Activated T-cell treated with anti-CD3 and anti-CD28 coated beads, Interleukin-2, amount 50 U/mL, for 72 hours (primary cell): ENCODE data around the gene ATAD5. TPM values are rescaled to one million over a fixed set of nuclear protein-coding genes. Genes with fewer than 3 reads are reported as not detected.

Experiments used
- total RNA-seq, 2 donors: library from RNA; stranded (reverse); gene quantifications; one replicate each; pipeline ENCODE4 v1.2.3, GENCODE V29; 2022

The ATAD5 gene
- total RNA-seq, 2 donors from 2014 or later, result 34.4 to 35.7 TPM

Other genes with a start within 250 kb of the ATAD5 start
- gene CRLF3, start 7.3 kb upstream of the ATAD5 start, total RNA-seq, result 10 to 100 TPM; 51.7 to 60.7 TPM
- gene TEFM, start 74.3 kb downstream of the ATAD5 start, total RNA-seq, result 10 to 100 TPM in 1 of 2 donors, 1 to 10 TPM in 1; 9.0 to 10.4 TPM
- 1 to 10 TPM; 1.5 to 1.8 TPM for gene ADAP2, start 90.0 kb downstream of the ATAD5 start, total RNA-seq
- 10 to 100 TPM; 11.7 to 12.3 TPM for gene RNF135, start 139.1 kb downstream of the ATAD5 start, total RNA-seq